Non-pigmented ciliary epithelial cell (primary cell): ENCODE measurements around the gene NFYA.

ENCODE experiments used
- DNase-seq: peaks from one replicate; pipeline ENCODE4 v3.0.0-alpha.2; 2010; ENCODE audit warnings: low read depth

Gene NFYA

GRCh38 chr6:41047306-41047705 is 25.5 kb upstream of the NFYA start:
- no peak for DNase-seq

DNA sequence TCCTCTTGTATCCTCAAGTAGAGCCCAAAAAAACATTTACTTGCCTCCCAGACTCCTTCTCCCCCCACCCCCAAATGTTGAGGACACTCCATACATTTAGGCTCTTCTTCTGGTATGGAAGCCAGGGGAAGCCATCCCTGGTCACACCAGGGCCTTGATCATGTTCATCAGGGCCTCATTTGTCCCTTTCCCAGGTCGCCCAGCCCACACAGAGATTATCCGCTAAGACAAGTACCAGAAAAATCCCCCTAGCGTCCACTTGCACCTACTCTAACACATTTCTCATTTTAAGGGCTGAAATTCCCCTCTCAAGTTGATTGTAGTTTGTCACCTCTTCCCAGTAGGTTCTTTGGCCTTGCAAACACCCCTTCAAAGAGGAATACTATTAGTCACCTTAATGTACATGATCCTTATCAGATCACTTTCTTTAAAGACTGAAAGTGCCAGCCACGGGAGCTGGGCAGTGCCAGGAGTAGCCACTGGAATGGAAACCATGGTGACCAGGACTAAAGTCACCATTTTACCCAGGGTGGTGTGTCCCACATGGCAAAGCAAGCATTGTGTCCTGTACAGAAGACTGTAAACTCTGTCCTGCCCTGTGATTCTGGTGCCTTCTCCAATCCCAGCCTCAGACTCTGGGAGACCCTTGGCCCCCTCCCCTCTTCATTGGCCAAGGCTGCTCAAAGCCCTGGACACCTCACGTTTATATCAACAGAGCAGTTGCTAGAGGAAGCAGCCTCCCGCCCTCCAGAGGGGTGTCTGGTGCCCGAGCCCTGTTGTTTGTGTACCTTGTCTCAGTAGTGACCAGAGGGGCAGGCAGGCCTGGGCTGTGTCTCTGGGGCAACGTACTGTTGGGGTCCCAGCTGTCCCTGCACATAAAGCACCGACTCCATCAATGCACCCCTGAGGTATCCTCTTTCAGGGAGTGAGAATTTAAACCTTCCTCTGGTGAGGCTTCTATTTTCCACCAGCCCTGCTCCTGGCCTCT is 24.7 kb upstream of the NFYA start:
- no peak for DNase-seq

- DNase-seq, result no peak
Measured at GRCh38 chr6:41049521-41049920, 23.3 kb upstream of the NFYA start.

GRCh38 chr6:41049955-41050354 is 22.8 kb upstream of the NFYA start:
- no peak for DNase-seq

DNA sequence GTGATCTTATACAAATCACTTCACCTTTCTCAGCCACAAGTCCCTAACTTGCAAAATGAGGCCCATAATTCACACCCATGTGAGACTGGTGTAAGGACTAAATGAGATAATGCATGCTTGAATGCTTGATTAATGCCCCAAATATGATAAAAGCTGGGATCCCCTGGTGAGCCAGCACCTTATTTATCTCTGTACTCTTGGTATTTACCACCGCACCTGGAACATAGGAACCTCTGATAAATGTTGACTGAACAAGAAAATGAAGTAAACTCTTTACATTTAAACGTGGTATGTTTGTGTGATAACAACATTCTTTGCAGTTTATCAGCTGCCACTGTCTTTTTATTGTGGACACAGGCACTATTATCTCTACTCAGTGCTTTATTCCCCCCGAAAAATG is 22.2 kb upstream of the NFYA start:
- no peak for DNase-seq

- no peak for DNase-seq
Measured at GRCh38 chr6:41051873-41052272, 20.9 kb upstream of the NFYA start.

DNA sequence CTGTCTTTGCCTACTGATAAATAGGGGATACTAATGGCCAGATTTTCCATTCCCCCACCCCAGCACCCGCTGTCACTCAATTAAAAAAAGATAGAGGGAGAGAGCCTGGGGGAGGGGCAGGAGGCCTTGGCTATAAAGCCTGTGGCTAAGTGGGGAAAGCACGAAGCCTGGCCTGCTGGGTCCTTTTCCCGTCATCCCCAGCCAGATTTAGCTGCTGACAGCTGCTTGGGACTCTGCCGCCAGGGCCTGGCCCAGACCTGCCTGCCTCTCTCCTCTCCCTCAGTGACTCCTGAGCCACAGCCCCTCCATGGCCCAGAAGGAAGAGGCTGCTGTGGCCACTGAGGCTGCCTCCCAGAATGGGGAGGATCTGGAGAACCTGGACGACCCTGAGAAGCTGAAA is 19.7 kb upstream of the NFYA start, which contains the start of gene APOBEC2:
Gene APOBEC2, plus strand, starts transcription at position 162 of the 400 bp plus-strand sequence. Its CDS starts 146 bp downstream, at position 308.
- no peak for DNase-seq

DNA sequence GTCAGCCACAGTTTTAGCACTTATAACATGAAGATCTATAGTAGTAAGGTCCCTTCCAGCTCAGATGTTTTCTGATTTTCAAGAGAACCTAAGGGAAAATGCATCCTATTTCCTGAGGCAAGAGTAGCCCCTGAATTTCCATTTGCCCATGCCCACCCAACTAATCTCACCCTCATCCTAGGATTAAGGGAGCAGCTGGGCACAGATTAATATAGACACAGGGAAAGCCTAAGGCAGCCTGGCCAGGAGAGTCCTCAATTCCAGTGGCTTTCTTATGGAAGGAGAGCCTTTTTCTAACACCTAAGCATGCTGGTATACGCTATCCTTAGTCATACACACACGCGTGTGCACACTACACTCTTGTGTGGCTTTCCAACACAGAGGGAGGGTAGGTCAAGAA is 18.3 kb upstream of the NFYA start:
- DNase-seq, result no peak

- DNase-seq, result no peak
Measured at GRCh38 chr6:41055149-41055548, 17.6 kb upstream of the NFYA start.

DNA sequence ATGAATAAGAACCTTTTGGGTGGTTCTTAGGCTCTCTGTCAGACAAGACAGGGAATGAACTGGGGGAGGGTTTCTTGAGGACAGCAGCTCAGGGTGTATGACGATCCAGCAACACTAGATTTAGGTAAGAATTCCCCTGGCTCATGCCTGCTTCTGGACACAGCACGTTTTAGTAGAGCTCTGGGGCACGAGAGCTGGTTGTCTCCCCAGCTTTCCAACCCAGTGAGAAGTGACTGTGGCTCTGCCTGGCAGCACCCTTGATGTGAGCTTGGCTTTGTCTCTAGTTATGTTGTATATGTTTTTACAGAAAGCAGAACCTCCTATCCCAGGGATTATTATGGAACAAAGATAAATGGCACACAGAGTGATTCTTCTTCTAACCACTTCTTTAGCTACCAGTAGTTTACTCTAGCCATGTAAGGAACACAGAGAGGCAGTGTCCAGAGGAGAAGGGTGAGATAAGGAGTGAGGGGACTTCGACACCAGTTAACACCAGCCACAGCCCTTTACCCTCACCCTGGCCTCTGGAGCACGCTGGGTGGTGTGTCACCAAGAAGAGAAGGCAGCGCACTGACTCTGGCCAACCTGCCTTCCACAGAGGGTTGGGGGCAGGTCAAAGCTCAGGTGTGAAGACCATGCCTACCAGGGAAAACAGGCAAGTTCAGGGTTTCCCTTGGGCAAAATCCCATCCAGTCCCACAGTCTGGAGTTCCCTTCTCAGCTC is 15.8 kb upstream of the NFYA start:
- no peak for DNase-seq

GRCh38 chr6:41058783-41059181 is 14.0 kb upstream of the NFYA start:
- no peak for DNase-seq

GRCh38 chr6:41059556-41059955 is 13.2 kb upstream of the NFYA start:
- DNase-seq, result no peak

- DNase-seq, result no peak
Measured at GRCh38 chr6:41061196-41061726, 11.5 kb upstream of the NFYA start.

- no peak for DNase-seq
Measured at GRCh38 chr6:41062056-41062455, 10.7 kb upstream of the NFYA start.

DNA sequence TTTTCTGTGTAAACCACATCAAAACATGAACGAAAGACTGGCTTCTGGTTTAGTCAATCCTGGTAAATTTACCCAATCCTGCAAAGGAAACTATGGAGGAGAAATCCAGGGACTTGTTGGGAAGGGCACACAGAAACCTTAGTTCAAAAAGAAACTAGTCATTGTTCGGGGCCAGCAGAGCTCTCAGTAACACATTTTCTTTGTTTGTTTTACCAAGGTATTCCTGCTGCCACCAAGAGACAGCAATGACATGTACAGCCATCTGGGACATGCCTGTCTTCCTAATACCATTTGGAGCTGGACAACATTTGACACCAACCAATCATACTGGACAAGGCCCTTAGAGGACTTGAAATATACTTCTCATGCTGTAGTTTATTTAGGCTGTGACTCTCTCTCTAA is 8.9 kb upstream of the NFYA start:
- DNase-seq, result no peak

- DNase-seq, result no peak
Measured at GRCh38 chr6:41064841-41065240, 7.9 kb upstream of the NFYA start.

- DNase-seq, result no peak
Measured at GRCh38 chr6:41065550-41066026, 7.2 kb upstream of the NFYA start.

- DNase-seq, result no peak
Measured at GRCh38 chr6:41066867-41067304, 5.9 kb upstream of the NFYA start.

- no peak for DNase-seq
Measured at GRCh38 chr6:41071501-41071922, 1.3 kb upstream of the NFYA start.

DNA sequence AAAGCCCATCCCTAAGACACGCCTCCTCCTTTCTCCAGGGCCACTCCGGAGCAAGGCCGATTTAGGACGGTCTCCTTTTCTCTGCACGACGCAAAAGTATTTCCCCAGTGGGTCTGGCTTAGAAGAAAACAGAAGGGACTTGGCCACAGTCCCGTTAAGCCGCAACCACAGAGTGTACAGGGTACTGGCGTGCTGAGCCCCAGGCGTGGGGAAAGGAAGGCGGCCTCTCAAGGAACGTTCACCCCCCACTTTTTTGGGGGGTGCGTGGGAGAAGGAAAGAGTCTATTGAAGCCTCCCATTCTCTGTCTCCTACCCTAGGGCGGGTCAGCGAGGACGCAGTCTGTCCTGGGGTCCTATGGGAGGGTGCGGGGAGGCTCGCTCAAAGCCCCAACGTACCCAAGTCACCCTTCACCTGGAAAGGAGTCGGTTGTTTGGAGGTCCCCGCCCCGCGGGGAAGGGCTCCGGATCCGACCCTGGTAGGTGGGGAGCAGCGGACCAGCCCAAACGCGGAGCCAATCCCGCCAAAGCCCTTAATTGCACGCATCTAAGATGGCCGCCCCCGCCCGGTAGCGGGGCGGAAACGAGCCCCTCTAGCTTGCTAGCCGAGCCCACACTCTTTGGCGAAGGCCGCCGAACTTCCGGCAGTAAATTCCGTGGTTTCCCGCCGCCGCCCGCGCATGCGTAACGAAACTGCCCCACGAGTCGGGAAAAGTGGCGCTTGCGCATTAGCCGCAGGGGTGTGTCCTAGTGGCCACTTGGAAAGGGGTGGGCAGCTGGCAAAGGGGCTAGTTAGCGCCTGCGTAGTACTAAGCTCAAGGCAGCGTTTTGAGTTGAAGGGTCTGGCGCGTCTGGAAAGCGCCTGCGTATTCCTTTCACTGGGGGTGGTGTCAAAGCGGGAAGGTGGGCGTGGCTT is 595 bp upstream of the NFYA start, which contains the start of gene OARD1:
Gene OARD1, minus strand, starts transcription at position 434 of the 913 bp plus-strand sequence. CDS start 722 bp downstream, outside the sequence.
- DNase-seq, result no peak
